Epithelial cell of esophagus (primary cell): Measurements from ENCODE around the gene GCNA.
A peak's percentile ranks its signal among the peaks of the same experiment; 100 is the strongest.

Experiments
- DNase-seq: peaks from one replicate; pipeline ENCODE4 v3.0.0; 2010; ENCODE audit warnings: low read depth
- H3K4me3 ChIP-seq: 2 replicates; pipeline ENCODE4 v1.5.1; 2011; ENCODE audit warnings: mild to moderate bottlenecking, low read length, control low read depth
- CTCF ChIP-seq: IDR thresholded peaks from 2 replicates; pipeline ENCODE4 v1.5.1; 2011; ENCODE audit warnings: low read depth, mild to moderate bottlenecking, low read length, control low read depth, inconsistent platforms; ENCODE audit not compliant: insufficient read depth; ENCODE audit errors: missing control alignments

Gene GCNA

GRCh38 chrX:71578253-71579135 is at the start of gene GCNA:
Gene GCNA, plus strand, starts transcription at chrX:71578437. Its CDS starts 2,385 bp downstream, at chrX:71580822.
- no peak within 1 kb of the TSS for H3K4me3 ChIP-seq
- DNase-seq: no peak
- TF ChIP-seq CTCF: no peak

- TF ChIP-seq CTCF: no peak
- peak overlapping the region; percentile 91 for H3K4me3 ChIP-seq
- DNase-seq: peak; percentile 65
Measured at GRCh38 chrX:71532078-71532752, 46.0 kb upstream of the GCNA start.

- H3K4me3 ChIP-seq: peak within 1 kb of the TSS; percentile 91
- peak; percentile 96 for DNase-seq
- no peak for TF ChIP-seq CTCF
Measured at GRCh38 chrX:71532753-71533425, 45.3 kb upstream of the GCNA start, which contains the start of gene OGT. Gene OGT, plus strand, starts transcription at chrX:71533104. Its CDS starts 196 bp downstream, at chrX:71533300.

- DNase-seq: no peak
- TF ChIP-seq CTCF: no peak
- peak overlapping the region; percentile 91 for H3K4me3 ChIP-seq
Measured at GRCh38 chrX:71533516-71533850, 44.8 kb upstream of the GCNA start.

GRCh38 chrX:71533851-71534561 is 44.2 kb upstream of the GCNA start:
- DNase-seq: peak; percentile 36
- no peak for TF ChIP-seq CTCF
- peak overlapping the region; percentile 91 for H3K4me3 ChIP-seq

GRCh38 chrX:71534773-71535544 is 43.3 kb upstream of the GCNA start:
- H3K4me3 ChIP-seq: peak overlapping the region; percentile 91
- no peak for DNase-seq
- TF ChIP-seq CTCF: no peak
